GM19324 (cell line): ENCODE measurements around the gene STOML1.
"Not testable (repeated sequence)": the region's sequence is repeated elsewhere in the genome, so short reads cannot be mapped to it uniquely, and the experiment has no call there.

Experiments used
- ATAC-seq: cut with Tn5 transposase; IDR thresholded peaks from one replicate; pipeline ENCODE4 v1.9.1; 2021; ENCODE audit warnings: mild to moderate bottlenecking, moderate library complexity; ENCODE audit not compliant: unreplicated experiment, low FRiP score

Gene STOML1

DNA sequence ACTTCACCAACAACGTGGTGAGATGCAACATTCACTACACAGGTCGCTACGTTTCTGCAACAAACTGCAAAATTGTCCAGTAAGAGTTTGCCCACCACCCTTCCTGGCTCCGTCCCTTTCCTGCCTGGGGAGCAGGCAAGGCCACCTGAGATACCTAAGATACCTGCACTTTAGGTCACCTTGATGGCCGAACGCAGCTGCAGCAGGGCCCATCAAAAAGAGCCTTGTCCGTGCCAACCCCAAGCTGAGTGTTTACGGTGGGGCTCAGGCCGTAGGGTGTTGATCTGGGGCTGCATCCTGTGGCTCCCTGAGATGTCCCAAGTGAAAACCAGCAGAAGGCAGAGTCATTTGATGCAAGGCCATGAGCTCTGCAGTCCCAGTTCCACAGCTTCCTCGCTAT is 42.6 kb downstream of the STOML1 start:
- ATAC-seq, result no peak

DNA sequence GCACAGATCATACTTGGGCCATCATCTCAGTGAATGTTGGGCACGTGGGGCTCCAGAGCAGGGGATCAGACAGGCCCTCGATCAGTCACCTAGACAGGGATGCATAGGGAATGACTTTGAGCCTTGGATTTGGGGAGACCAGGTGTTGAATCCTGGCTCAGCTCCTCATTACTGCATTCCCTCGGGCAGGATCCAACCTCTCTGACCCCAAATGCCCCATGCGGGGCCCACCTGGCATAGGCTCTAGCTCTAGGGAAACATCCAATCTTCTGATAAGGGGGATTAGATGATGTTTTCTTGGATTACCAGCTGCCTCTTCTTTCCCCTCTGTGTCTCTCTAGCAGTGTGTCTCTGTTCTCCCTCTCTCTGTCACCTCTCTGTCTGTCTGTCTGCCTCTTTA is 43.1 kb downstream of the STOML1 start:
- no peak for ATAC-seq

DNA sequence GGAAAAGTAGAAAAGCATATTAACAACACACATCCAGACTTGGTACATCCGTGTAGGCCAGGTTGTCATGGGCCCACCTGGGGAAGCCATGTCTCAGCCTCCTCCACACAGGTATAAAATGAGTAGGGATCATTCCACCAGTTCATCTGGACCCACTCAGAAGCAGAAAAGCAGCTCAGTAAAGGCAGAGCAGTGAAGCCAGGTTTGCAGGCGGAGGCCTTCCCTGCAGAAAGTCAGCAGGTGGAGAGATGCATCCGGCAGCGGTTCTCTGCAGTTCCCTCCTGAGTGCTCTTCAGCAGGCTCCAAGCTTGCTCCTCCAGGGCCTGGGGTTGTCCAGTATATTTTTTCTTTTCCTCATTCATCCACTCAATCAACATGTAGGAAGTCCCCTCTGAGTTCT is 43.7 kb downstream of the STOML1 start:
- ATAC-seq, result no peak

DNA sequence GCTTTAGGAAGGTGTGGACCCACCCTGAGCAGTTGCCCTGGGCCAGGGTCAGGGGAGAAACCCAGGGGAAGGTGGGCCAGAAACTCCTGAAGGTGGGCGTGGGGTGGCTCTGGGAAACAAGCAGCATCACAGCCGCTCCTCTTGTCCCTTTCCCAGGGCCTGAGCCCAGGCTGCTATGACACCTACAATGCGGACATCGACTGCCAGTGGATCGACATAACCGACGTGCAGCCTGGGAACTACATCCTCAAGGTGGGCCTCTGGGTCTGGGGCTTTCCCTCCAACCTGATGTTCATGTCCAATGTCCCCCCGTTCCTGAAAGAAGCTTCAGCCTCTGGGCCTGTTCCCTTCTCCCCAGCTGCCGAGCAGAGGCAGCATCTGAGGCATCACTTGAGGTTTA is 44.4 kb downstream of the STOML1 start:
- ATAC-seq, result no peak

DNA sequence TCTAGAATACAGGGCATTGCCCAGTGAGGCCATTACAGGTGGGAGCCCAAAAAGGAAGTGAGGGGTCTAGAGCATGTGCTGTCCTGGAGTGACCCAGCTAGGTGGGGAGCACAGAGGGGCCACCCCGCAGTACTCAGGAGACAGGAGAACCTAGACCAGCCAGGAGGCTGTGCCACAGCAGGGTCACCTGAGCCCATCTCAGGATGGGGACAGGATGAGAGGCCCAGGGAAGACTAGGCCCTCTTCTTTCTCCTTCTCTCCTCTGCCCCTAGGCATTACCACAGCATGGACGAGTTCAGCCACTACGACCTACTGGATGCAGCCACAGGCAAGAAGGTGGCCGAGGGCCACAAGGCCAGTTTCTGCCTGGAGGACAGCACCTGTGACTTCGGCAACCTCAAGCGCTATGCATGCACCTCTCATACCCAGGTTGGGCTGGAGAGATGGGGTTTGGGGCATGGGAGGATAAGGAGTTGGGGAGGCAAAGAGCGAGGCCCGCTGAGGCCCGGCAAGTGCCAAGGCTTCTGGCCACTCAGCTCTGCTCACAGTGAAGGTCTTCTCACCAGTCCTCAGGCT is 45.2 kb downstream of the STOML1 start:
- no peak for ATAC-seq

DNA sequence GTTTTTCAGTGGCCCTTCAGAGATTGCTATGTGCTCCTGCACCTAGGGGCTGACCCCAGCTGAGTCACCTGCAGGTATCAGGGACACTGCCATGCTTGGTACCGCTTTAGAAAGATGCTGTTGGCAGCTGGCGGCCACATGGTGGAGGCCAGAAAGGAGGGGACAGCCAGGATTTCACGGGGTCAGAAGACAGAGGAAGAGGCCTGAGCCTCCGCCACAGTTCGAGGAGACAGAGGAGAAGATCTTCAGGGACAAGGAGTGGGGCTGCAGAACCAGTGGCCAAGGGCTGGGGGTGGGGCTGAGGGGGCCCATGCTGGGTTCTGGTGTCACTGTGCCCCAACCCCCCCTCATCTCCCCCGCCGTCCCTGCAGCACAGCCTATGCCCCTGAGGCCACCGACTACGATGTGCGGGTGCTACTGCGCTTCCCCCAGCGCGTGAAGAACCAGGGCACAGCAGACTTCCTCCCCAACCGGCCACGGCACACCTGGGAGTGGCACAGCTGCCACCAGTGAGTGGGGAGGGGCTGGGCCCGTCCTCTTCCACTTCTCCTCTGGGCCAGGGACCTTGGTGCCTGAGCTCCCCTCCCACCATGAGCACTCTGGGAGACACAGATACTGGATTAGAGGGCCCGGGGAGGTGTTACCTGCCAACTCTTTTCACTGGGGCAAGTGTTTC is 45.9 kb downstream of the STOML1 start:
- ATAC-seq, result no peak

DNA sequence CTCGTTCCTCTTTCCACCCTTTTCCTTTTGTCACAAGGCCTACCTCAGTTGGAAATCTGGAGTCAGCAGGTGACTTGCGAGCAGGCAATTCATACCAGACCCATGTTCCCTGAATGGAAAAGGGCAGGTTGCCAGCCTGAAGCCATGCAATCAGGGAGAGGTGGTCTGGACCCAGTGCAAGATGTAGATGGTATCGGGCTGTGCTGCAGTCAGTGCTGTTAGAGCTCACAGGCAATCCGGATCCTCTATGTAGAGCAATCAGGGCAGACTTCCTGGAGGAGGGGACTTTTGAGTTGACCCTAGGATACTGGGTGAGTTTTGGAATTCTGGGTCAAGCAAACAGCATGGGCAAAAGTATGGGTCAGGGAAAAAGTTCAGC is 47.0 kb downstream of the STOML1 start:
- no peak for ATAC-seq

DNA sequence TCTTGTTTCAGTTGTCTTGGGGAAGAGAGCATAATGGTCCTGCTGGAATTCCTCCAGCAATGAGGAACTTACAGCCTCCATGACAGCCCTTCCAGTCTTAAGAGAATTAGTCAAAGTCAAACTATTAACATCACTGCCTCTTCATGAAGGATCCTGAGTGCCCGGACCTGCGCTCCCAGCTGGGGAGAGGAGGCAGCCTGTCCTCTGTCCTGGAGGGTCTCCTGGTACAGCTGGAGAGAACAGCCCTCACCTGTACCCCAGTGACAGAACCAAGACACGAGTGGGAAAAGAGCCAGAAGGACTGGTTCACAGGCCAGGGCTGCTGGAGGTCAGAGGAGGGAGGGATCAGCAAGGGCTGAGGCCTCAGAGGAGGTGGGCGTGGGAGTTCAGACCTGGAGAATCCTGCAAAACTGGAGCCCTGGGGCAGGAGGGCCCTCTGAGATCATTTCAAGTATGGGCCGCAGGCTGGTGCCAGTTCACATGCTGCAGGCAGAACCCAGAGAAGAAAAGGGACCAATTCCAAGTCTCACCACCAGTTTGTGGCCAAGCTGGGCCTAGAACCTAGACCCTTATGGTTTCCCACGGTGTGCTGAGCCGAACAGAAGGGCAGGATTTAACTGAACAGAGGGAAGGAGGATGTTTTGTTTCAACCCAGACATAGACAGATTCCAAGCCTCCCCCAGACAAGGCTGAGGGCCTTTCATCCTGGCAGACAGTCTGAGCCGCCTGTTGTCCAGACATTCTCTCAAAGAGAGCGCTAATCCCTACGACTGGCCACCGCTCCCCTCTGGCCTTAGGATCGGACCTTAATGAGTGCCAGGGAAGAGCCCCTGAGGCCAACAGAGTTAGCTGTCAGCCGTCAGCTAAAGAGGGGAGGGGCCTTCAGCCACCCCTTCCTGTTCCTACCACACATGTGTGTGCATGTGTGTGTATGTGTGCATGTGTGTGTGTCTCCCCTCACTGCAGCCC is 47.6 kb downstream of the STOML1 start:
- ATAC-seq, result no peak

DNA sequence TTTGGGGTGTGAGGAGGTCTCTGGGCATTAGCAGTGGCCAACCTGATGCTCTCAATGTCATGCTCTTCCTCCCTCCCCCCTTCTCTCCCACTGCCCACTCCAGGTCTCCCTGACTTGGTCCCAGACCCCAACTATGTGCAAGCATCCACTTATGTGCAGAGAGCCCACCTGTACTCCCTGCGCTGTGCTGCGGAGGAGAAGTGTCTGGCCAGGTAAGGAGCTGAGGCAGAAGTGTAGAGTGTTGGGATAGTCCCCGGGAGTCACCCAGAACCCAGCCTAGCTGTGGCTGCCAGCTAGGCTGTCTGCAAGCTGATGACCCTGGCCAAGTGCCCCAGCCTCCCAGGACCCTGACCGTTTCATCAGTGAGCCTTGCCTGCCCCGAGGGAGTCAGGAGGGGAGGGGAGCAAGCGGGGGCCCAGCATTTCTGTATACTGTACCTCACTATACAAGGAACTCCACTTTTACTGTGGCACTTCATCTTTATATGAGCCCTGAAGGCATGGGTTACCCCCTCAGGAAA is 49.3 kb downstream of the STOML1 start:
- ATAC-seq, result no peak

DNA sequence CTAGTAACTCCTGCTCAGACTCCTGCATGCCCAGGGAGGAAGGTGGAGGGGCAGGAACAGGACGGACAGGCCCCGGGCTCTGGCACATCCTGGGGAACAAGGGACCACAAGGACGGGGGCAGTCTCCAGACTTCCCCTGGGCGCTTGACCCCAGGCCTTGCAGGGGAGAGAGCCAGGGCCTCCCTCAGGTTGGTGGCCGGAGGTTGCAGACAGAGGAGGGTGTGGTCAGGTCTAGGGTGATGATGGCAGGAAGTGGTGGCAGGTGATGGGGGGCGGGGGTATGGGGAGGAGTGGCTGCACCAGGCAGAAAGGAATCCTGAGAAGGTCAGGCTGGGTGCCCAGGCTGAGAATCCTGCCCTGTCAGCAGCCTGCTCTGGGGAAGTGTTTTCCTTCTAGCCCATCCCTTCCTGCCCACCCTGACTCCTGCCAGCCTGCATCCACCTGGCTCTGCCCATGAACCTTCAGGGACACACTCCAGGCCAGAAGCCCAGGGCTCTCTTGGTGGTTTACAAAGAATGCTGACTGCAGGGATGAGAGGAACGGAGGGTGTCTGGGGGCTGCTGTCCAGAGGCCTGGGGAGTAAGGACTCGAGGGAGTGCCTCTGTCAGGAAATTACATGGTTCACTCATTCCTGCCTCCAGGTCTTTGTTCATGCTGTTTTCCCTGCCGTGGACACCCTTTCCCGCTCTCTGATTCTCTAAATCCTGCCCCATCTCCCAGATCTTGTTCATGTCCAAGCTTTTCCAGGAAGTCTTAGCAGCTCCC is 50.0 kb downstream of the STOML1 start:
- ATAC-seq, result no peak

DNA sequence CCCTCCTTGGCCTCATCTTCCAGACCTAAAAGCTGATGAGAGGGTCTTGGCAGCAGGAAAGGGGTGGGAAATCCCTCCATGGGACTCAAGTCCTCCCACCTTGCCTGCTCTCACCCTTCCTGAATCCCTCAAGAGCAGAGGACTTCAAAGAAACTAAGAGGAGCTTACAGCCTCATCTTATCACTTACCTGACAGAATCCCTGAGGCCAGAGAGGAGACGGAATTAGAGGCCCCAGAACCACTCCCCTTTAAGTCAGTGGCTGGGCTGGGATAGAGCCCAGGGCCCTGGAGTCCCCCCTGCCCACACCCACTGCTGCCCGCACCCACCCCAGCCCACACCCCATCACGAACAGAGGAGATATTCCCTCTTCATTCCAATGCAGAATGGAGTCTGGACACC is 50.6 kb downstream of the STOML1 start:
- ATAC-seq, result no peak

DNA sequence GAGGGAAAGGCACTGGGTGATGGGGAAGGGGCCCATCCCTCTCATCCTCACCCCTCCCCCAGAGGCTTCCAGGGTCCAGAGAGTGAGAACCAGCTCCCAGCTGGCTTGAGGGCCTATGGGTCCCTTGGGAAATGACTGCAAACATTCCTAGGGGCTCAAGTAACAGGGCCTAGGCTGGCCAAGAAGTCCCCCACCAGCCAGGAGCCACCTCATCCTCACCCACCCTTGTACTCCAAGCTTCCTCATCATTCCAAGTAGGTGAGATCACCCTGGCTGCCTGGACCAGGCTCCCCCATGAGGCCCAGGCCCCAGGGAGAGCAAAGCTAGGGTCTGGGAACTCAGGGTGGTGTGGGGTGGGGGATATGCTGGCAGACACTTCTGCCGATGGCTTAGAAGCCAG is 51.1 kb downstream of the STOML1 start:
- no peak for ATAC-seq

DNA sequence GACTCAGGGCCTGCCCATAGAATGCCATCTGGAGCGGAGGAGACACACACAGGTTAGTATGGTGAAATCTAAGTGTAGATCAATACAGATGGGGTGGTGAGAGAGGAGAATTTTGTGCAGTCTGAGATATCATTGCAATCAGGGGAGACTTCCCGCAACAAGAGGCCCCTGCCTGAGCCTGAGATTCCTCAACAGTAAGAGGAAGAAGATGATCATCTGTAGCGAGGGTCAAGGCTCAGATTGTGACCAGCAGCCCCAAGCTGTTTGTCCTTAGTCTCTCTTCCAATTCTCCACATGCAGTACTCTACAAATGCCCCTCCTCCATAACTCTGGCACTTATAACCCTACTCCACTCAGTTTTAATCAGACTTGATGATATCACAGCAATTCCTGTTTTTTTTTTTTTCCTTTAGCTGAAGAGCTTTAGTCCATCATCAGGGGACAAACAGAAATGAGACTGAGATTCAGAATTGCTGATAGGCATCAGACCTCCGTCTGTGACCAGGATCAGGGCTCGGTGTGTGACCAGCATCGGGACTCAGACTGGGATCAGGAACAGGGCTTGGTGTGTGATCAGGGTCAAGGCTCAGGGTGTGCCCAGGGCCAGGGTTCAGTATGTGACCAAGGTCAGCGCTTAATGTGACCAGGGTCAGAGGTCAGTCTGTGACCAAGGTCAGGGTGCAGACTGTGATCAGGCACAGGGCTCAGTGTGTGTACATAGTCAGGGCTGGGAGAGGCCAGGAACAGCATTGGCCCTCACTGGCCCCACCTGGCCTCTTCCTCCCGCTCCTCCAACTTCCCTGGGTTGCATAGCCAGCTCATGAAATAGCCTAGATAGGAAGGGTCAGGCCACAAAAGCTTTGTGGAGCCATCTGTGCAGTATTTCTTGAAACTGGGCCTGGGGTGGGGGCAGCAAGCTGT is 51.8 kb downstream of the STOML1 start:
- no peak for ATAC-seq

DNA sequence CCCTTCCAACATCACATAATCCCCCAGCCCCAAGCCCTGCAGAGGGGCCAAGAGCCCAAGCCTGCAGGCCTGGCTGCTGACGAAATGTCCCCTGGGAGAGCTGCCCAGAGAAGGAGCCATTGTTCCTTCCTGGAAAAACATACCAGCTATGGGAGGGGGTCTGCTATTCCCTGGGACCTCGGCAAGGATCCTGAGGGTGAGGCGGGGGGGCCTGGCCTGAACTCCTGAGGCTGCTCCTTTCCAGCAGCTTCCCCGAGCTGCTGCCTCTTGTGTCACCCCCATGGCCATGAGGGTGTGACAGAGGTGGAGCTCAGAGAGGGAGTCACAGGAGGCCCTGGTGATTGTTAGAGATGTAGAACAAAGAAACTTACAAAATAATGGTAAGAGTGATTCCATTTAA is 53.0 kb downstream of the STOML1 start:
- no peak for ATAC-seq

DNA sequence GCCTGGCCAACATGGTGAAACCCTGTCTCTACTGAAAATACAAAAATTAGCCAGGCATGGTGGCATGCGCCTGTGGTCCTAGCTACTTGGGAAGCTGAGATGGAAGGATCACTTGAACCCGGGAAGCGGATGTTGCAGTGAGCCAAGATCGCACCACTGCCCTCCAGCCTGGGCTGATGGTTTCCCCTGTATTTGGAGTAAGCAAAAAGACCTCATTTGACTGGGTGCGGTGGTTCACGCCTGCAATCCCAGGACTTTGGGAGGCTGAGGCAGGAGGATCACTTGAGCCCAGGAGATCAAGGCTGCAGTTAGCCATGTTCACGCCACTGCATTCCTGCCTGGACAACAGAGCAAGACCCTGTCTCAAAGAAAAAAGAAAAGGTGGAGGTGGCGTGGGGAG is 53.6 kb downstream of the STOML1 start:
- not testable (repeated sequence) for ATAC-seq

DNA sequence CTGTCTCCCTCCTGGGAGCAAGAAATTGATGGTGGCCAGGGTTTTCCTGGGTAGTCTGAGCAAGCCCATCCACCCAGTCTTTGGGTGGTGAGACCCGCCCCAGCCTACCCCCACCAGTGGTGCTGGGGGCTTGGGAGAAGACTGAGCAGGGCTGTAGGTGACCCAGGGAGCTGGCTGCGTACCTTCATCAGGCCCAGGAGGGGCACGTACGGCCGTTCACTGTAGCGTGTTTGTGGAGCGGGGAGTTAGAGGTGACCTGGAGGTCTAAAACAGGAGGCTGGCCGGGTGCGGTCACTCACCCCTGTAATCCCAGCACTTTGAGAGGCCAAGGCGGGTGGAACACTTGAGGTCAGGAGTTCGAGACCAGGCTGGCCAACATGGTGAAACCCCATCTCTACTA is 54.4 kb downstream of the STOML1 start:
- ATAC-seq, result no peak

DNA sequence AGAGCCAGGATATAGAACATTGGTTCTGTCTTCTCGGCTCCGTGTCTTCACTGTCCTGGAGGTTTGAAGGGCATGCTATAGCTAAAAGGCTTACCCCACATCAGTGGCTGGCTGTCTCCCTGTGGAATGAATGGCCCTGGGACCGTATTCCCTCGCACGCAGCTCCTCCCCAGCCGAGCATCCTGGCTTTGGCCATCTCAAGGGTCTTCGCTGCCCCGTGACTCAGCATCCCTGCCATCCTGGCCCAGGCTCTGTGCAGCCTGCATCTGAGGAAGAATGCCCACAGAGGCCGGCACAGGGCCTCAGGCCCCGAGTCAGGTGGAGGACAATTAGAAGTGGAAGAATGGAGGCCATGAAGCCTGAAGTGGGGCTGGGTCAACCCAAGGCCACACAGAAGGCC is 54.8 kb downstream of the STOML1 start:
- no peak for ATAC-seq

DNA sequence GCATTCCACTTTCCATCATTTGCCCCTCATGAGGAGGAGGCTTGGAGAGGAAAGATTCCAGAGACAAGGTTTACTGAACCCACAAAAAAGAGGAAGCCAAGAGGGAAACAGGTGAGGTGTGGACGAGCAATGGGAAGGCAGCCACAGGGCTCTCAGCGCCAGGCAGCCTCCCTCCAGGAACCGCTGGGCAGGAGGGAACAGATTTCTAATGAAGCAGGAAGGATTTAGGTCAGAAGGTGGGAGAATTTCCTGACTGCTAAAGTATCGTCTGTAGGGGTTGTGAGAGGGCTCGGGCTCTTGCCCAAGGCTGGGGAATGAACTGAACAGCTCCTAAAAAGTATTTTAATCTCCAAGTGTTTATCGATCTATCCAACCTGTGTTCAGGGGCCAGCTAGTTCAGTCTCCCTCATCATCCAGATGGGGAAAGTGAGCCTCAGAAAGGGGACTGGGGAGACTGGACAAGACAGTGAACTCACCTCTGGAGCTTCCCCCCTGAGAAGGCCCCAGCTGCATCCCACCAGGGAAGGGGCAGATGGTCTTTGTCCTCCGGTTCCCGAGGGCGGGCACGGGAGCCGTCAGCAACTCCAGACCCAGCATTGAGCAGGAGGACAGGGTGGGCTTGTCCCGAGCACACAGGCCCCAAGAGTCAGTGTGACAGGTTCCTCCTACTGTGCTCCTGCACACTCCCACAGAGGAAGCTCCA is 55.4 kb downstream of the STOML1 start:
- no peak for ATAC-seq

DNA sequence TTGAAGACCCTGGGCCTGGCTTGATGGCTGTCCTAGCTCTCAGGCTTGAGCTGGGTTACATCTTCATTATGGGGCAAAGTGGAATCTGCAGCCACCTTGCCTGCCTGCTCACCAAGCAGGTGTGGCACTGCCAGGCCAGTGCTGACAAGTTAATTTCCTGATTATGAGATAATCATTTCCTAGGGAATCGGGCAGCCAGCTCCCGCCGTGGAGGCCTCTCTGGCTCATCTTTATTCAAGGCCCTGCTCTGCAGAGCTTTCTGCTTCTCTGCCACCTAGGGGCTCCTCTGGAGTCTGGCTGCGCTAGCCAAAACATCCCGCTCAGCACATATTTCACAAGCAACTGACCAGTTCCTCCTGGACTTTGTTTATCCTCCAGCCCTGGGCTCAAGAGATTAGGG is 55.9 kb downstream of the STOML1 start:
- no peak for ATAC-seq
